DMS 273 treated with DMSO at 0.1 percent for 48 hours (cell line): ENCODE measurements around the gene MRTO4.
"Not testable (repeated sequence)": the region's sequence is repeated elsewhere in the genome, so short reads cannot be mapped to it uniquely, and the experiment has no call there.

Source experiments
- DNase-seq: peaks from one replicate; lab custom pipeline; 2025; lab: John Stamatoyannopoulos, UW

The MRTO4 gene

DNA sequence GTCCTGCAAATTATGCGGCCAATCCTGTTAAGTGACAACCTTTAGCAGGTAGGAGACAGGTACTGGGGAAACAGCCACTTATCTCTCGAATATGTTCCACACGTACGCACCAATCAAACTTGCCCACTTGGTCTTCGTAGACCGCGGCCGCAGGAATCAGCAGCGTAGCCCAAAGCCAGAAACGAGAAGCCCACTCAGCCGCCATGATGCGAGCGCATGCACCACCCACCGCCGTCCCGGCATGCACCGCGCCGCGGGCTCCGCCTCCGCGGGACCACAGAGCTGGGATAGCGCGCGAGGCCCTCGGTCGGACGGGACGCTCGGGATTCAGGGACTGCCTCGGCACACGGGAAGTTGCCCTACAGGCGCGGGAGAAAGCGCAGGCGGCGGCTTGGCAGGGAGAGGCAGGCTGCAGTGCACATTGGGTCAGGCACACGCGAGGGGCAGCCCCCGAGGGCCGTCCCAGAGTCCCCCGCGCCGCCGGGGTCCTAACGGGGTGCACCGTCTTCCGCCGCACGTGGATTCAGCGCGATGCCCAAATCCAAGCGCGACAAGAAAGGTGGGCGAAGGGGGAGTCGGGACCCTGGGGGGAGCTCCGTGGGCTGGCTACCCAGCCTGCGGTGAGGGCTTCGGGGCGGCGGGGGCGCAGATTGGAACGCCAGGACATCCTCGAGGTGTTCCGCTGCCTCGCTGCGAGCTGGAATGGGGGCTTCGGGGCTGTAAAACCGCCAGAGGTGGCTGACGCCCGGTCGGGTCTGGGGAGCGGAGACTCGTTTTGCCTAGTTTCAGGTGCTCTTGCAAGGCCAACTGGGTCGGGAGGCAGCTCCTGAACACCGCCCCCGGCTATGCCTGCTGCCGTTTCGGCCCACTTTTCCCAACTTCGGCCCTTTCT lies at the start of gene MRTO4, which contains the start of gene EMC1:
Gene MRTO4 (plus strand): TSS at position 501 of the 892 bp plus-strand sequence. CDS start 31 bp downstream, at position 532.
Gene EMC1 (minus strand): TSS at position 220 of the 892 bp plus-strand sequence. CDS start 15 bp downstream, at position 205.
- peak; percentile 43 for DNase-seq

DNA sequence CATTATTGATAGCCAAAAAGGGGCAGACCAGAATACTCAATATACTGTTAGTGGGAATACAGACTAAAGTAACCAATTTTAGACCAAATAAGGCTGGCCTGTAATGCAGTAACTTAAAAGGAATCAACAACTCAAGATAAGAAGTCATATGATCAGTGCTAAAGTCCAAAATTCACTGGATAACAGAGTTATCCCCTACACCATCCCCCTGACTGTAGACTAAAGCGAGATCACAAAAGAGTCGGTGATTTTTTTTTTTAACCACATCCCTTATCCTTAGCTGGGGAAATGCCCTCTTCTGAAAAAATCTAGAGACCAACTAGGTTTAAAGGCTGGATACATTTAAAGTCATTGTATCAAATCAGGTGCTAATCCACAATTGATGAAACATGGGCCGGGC lies 49.2 kb upstream of the MRTO4 start:
- DNase-seq, result no peak

- no peak for DNase-seq
These were observed 48.2 kb upstream of the MRTO4 start for GRCh38 chr1:19203440-19203839.

GRCh38 chr1:19204446-19205266 lies 46.9 kb upstream of the MRTO4 start:
- DNase-seq, result no peak

DNA sequence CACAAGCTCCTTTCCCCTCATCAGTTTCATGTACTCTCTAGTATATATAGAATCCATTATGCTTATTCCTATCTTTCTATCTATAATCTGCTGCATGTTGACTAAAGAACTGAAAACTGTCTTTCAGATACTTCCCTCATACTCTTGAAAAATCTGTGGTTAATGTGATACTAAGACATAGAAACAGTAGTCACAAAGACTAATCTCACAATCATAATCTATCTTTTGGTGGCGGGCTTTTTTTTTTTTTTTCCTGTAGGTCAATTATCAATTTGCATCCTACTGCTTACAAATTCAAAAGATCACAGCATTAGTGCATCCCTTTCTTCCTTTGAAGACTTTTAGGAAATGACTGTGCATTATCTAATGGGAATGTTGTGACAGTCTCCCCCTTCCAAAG lies 46.2 kb upstream of the MRTO4 start:
- no peak for DNase-seq

DNA sequence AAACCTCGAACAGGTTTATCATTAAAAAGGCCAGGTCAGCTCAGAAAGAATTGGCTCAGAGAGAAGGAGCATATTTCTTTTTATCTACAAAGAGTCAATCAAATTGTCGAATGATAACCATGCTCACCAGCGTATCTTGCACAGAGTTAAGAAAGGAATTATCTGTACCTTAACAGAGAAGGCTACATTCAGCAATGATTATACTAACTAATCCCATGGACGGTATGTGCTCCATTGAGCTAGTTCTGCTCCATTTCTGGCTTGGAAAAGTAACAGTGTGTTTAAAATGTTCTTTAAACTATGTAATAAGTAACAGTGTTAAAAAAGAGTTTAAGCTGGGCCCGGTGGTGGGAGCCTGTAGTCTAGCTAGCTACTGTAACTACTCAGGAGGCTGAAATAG lies 45.8 kb upstream of the MRTO4 start:
- DNase-seq, result no peak

DNA sequence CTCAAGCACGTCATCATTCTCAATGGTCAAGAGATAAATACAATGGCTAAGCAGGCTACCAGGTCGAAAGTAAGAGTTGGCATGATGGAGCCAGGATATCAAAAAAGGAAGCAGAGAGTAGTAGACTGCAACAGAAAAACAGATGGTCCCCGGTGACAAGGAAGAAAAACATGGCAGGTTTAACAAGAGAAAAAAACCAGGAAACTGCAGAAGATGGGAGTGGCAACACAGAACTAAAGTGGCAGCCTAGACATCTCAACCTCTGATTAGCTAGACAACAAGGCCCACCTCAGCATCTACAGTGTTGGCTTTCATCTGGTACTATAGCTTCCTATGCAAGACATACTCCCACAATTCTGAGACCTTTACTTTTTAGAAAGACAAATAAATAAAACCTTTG lies 44.7 kb upstream of the MRTO4 start:
- DNase-seq, result no peak

DNA sequence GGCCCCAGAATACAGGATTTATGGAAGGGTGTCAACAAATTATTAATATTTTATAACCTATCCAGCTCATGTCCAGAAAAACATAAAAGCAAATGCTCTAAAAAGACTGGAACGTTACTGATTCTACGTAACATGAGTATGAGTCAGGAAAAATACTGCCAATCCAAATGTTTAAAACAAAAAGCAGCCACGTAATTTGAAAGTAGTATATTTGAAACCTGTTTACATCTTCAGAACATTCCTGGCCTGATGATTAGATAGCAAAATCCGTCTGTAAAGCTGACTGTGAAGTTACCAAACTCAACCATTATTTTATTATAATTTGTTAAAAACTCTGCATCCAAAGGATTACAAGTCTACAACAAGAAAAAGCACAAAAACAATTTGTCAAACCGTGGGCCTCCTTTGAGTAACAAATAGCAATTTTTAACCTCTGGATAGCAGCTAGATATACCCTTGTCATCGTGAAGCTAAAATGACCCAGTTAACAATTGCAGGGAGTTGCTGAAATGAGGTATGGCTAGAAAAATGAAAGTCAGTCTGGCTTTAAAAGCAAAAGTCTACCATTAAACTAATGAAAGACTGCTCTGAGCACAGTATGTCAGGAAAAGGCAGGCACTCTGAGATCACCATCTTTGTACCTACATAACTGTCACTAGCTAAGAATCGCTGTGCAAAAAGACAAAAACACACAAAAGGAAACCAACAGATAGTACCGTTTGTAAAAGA lies 42.7 kb upstream of the MRTO4 start:
- no peak for DNase-seq

GRCh38 chr1:19209439-19209989 lies 42.1 kb upstream of the MRTO4 start:
- no peak for DNase-seq

DNA sequence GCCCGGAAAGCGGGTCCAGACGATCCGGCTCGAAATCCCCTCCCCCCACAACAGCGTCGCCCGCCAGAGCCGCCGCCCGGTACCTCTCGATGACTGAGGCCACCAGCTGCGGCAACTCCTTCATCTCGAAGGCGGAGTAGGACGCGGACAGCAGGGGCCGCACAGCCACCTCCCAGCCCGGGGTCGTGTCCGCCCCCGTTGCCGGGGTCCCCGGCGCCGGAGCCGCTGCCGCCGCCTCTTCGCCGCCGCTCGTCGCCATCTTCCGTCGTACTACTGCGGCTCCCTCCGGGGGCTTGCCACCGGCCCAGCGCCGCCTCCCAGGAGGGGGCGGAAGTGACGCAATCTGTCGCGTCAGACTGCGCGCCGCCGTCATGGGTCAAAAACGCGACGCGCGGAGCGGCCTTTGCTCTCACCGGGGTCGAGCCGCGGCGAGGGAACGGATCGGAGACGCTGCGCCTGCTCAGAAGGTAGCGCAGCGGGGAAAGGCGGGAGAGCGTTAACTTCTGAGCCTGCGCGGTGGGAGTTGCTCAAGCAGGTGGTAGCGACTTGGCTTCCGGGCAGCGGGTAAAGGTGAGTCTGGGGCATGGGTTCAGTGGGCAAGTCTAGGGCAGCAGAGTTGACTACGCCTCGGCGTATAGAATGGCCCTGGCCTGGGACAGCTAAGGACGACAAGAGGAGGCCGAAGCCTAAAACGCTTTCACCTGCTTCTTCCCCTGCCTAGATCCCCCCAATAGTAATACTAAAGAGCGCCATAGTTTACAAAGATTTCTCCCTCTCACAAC lies 41.4 kb upstream of the MRTO4 start, which contains the start of gene UBR4:
Gene UBR4 (minus strand): TSS at position 277 of the 782 bp plus-strand sequence. CDS start 18 bp downstream, at position 259.
- peak; percentile 88 for DNase-seq

- DNase-seq, result no peak
These were observed 40.6 kb upstream of the MRTO4 start for GRCh38 chr1:19210772-19211549.

GRCh38 chr1:19212167-19212566 lies 39.4 kb upstream of the MRTO4 start:
- no peak for DNase-seq

GRCh38 chr1:19213580-19213979 lies 38.0 kb upstream of the MRTO4 start:
- no peak for DNase-seq

DNA sequence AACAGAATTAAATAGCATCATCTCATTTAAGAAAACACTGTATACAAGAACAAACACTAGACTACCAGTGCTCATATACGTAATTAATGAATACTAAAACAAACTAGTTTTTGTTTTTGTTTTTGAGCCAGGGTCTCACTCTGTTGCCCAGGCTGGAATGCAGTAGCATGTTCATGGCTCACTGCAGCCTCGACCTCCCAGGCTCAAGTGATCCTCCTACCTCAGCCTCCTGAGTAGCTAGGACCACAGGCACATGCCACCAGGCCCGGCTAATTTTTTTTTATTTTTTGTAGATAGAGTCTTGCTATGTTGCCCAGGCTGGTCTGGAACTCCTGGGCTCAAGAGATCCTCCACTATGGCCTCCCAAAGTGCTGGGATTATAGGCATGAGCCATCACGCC lies 35.0 kb upstream of the MRTO4 start:
- not testable (repeated sequence) for DNase-seq

- DNase-seq, result peak; percentile 45
These were observed 32.2 kb upstream of the MRTO4 start for GRCh38 chr1:19219451-19219850.

- DNase-seq, result no peak
These were observed 31.3 kb upstream of the MRTO4 start for GRCh38 chr1:19220080-19220846.

DNA sequence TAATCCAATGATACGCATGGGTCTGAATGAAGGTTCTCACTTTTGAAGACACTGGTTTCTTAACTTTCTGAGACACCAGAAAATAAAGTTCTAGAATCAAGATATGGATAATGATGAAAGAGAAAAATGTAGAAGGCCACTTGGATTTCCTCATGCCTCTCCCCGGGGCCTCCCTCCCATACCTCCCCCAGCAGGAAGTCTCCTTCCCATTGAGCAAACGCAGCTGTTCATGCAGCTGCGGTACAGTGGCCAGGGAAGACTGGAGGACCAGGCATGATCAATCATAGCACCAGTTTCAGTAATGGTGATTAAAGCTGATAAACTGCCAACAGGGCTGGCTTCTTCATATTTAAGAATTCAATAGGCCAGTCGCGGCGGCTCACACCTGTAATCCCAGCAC lies 30.6 kb upstream of the MRTO4 start:
- DNase-seq, result no peak

DNA sequence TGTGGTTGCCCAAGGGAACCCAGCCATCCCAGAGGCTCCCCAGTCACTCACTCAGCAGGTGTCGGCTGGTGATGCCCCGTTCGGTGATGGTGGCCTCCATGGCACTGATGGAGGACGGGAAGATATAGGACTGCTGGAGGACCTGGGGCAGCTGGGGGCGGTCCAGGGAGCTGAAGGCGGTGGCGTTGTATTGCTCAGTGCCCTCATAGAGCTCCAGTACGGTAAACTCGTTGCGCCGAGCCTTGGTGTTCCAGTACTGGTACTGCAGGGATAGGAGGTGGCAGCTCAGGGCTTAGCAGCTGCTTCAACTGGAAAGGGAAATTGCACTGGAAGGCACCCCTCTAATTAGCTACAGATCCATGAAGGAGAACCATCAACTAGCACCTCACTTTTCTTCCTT lies 29.0 kb upstream of the MRTO4 start:
- DNase-seq, result no peak
